Astrocyte of the cerebellum (primary cell): Measurements from ENCODE around the gene TTBK2.

Source experiments
- DNase-seq: peaks from one replicate; pipeline ENCODE4 v3.0.0-alpha.2; 2011; ENCODE audit warnings: low read depth
- H3K4me3 ChIP-seq: 2 replicates; pipeline ENCODE4 v1.5.1; 2011; ENCODE audit warnings: mild to moderate bottlenecking, low read depth, low read length, moderate library complexity
- in situ Hi-C: cut with HindIII; loops from 2 replicates; pipeline ENCODE4 v1.10.0; 2017; ENCODE audit warnings: low sequenced_read_pairs
- TF ChIP-seq, protein P1 (sequence below): IDR thresholded peaks from 2 replicates; pipeline ENCODE4 v1.5.1; 2012; ENCODE audit warnings: low read length, low read depth, moderate library complexity, mild to moderate bottlenecking; ENCODE audit errors: missing control alignments

The TTBK2 gene

DNA sequence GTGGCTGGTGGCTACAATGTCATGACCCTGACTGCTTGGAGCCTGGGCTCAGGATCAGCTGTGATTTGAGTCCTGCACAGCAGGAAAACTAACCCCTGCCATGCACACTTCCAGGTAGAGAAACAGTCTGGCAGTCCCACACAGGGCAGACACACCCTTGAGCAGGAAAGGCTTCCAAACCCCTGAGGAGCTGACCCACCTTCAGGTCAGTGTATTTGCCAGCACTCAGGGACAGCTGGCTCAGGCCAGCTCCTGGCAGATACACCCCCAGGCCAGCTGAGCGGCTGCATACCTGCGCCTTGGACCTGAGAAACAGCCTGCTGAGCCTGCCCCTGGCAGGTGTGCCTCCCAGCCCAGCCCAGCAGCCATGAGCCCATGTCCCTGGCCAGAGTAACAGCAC, 161.5 kb downstream of the TTBK2 start:
- no peak for DNase-seq
- in situ Hi-C loops = no loop called here
- TF ChIP-seq, protein P1, sequence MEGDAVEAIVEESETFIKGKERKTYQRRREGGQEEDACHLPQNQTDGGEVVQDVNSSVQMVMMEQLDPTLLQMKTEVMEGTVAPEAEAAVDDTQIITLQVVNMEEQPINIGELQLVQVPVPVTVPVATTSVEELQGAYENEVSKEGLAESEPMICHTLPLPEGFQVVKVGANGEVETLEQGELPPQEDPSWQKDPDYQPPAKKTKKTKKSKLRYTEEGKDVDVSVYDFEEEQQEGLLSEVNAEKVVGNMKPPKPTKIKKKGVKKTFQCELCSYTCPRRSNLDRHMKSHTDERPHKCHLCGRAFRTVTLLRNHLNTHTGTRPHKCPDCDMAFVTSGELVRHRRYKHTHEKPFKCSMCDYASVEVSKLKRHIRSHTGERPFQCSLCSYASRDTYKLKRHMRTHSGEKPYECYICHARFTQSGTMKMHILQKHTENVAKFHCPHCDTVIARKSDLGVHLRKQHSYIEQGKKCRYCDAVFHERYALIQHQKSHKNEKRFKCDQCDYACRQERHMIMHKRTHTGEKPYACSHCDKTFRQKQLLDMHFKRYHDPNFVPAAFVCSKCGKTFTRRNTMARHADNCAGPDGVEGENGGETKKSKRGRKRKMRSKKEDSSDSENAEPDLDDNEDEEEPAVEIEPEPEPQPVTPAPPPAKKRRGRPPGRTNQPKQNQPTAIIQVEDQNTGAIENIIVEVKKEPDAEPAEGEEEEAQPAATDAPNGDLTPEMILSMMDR = no peak
- H3K4me3 ChIP-seq = no peak overlapping the region

DNA sequence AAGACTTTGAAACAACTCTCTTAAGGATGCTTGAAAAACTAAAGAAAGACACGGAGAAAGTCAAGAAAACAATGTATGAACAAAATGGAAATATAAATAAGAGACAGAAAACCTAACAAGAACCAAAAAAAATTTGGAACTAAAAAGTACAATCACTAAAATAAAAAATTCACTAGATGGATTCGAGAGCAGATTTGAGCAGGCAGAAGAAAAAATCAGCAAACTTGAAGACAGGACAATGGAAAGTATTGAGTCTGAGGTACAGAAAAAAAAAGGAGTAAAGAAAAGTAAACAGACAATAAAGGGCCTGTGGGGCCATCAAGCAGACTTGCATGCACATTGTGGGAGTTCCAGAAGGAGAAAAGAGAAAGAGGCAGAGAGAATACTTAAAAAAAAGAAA, 170.3 kb downstream of the TTBK2 start:
- in situ Hi-C loops = no loop called here
- DNase-seq = no peak
- H3K4me3 ChIP-seq = no peak overlapping the region
- TF ChIP-seq, protein P1 = no peak

- TF ChIP-seq, protein P1 = no peak
- in situ Hi-C loops = no loop called here
- no peak overlapping the region for H3K4me3 ChIP-seq
- no peak for DNase-seq
These were observed 171.3 kb downstream of the TTBK2 start for GRCh38 chr15:42749266-42749665.

DNA sequence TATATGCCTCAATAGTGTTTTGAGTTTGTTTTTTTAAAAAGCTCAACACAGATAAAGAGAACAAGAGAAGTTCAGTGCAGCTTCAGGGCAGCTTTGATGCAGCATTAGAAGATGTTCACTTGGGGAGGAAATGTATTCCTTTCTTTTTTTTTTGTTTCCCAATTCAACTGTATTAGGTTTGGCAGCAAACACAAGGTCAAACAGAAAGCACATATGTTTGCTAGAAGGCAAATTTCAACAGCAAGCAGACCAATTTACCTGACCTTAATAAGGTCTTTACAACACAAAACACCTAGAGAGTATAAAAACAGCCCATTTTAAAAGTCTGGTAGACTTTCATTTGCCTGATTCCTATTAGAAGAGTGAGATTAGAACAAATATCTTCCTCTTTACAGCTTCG, 176.4 kb downstream of the TTBK2 start:
- TF ChIP-seq, protein P1 = no peak
- no peak for DNase-seq
- H3K4me3 ChIP-seq = no peak overlapping the region
- in situ Hi-C loops = no loop called here

GRCh38 chr15:42742149-42742548, 178.4 kb downstream of the TTBK2 start:
- DNase-seq = no peak
- TF ChIP-seq, protein P1 = no peak
- no peak overlapping the region for H3K4me3 ChIP-seq
- in situ Hi-C loops = no loop called here

- TF ChIP-seq, protein P1 = no peak
- DNase-seq = no peak
- no peak overlapping the region for H3K4me3 ChIP-seq
- in situ Hi-C loops = no loop called here
These were observed 178.9 kb downstream of the TTBK2 start for GRCh38 chr15:42741710-42742109.

DNA sequence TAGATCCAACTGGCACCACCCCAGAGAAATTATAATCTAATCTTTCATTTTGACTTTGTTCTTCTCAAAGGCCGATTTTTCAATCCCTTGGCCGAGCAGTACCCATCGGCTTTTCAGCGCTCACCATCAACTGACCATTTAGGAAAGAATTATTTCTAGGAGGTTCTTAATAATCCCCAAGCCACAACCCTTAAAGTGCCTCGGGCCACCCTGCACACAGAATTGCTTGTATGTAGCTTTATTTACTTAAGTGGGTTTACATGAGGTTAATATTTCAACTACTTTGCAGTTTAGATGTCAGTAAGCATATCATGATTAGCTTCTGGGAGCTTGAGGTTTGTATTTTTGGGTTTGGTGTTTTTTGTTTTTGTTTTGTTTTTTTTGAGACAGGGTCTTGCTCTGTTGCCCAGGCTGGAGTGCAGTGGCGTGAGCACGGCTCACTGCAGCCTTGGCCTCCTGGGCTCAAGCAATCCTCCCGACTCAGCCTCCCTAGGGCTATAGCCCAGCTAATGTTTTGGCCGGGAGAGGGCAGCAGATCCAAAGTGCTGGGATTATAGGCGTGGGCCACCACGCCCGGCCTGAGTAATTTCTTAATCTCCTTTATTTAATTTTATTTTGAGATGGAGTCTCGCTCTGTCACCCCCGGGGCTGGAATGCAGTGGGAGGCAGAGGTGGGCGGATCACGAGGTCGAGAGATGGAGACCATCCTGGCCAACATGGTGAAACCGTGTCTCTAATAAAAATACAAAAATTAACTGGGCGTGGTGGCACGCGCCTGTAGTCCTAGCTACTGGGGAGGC, 182.8 kb downstream of the TTBK2 start:
- DNase-seq = no peak
- H3K4me3 ChIP-seq = peak overlapping the region; percentile 63
- TF ChIP-seq, protein P1 = no peak
- in situ Hi-C loops = no loop called here
